ENCODE results near the gene DENND1A.

The DENND1A gene

GRCh38 chr9:123360161-123361085 lies 569.5 kb downstream of the DENND1A start:
- no peak overlapping the region for H3K4me3 ChIP-seq (ENCODE audit: low read length)
- no CpG with 5 or more reads among the region's 22 CpGs for WGBS (ENCODE audit: insufficient coverage, insufficient read length)

GRCh38 chr9:123359546-123359945 lies 570.4 kb downstream of the DENND1A start:
- WGBS (ENCODE audit: insufficient coverage, insufficient read length), result no CpG with 5 or more reads among the region's 3 CpGs

More at GRCh38 chr9:123360161-123361085, 569.5 kb downstream of the DENND1A start:
- Histone ChIP-seq H3K9me3 (ENCODE audit: control insufficient read depth, insufficient read depth, low read length) (no peaks in the 10 kb centered on the region), H3K36me3 (ENCODE audit: control insufficient read depth, insufficient read depth, low read length) (no peaks in the 10 kb centered on the region), H3K27me3 (ENCODE audit: control insufficient read depth, insufficient read depth, low read length) (no peaks in the 10 kb centered on the region), H3K4me1 (ENCODE audit: control insufficient read depth, insufficient read depth, low read length) (peaks cover 20% of the 10 kb centered on the region), H3K27ac (ENCODE audit: low read length) (no peak overlapping the region)
- peak; percentile 78 for DNase-seq (ENCODE audit: low read depth, low spot score)

GRCh38 chr9:123359106-123359505 lies 570.8 kb downstream of the DENND1A start:
- Histone ChIP-seq H3K9me3 (ENCODE audit: control insufficient read depth, insufficient read depth, low read length) (no peaks in the 10 kb centered on the region), H3K27ac (ENCODE audit: low read length) (no peak overlapping the region), H3K4me3 (ENCODE audit: low read length) (no peak overlapping the region), H3K4me1 (ENCODE audit: control insufficient read depth, insufficient read depth, low read length) (peaks cover 21% of the 10 kb centered on the region), H3K36me3 (ENCODE audit: control insufficient read depth, insufficient read depth, low read length) (no peaks in the 10 kb centered on the region), H3K27me3 (ENCODE audit: control insufficient read depth, insufficient read depth, low read length) (no peaks in the 10 kb centered on the region)
- DNase-seq (ENCODE audit: low read depth, low spot score), result no peak
- no CpG with 5 or more reads among the region's 2 CpGs for WGBS (ENCODE audit: insufficient coverage, insufficient read length)

More at GRCh38 chr9:123359546-123359945, 570.4 kb downstream of the DENND1A start:
- H3K4me3 ChIP-seq (ENCODE audit: low read length), result no peak overlapping the region
- H3K9me3 ChIP-seq (ENCODE audit: control insufficient read depth, insufficient read depth, low read length), result no peaks in the 10 kb centered on the region
- H3K4me1 ChIP-seq (ENCODE audit: control insufficient read depth, insufficient read depth, low read length), result peaks cover 21% of the 10 kb centered on the region
- H3K27ac ChIP-seq (ENCODE audit: low read length), result no peak overlapping the region
- no peak for DNase-seq (ENCODE audit: low read depth, low spot score)
- H3K36me3 ChIP-seq (ENCODE audit: control insufficient read depth, insufficient read depth, low read length), result no peaks in the 10 kb centered on the region
- no peaks in the 10 kb centered on the region for H3K27me3 ChIP-seq (ENCODE audit: control insufficient read depth, insufficient read depth, low read length)

- no peak for DNase-seq (ENCODE audit: low read depth, low spot score)
- H3K27me3 ChIP-seq (ENCODE audit: control insufficient read depth, insufficient read depth, low read length), result no peaks in the 10 kb centered on the region
- H3K4me1 ChIP-seq (ENCODE audit: control insufficient read depth, insufficient read depth, low read length), result peaks cover 23% of the 10 kb centered on the region
- no peak overlapping the region for H3K4me3 ChIP-seq (ENCODE audit: low read length)
- H3K27ac ChIP-seq (ENCODE audit: low read length), result no peak overlapping the region
- WGBS (ENCODE audit: insufficient coverage, insufficient read length), result no CpG with 5 or more reads among the region's 10 CpGs
- no peaks in the 10 kb centered on the region for H3K9me3 ChIP-seq (ENCODE audit: control insufficient read depth, insufficient read depth, low read length)
- no peaks in the 10 kb centered on the region for H3K36me3 ChIP-seq (ENCODE audit: control insufficient read depth, insufficient read depth, low read length)
Measured at GRCh38 chr9:123358181-123358905, 571.6 kb downstream of the DENND1A start.

GRCh38 chr9:123357743-123358059 lies 572.2 kb downstream of the DENND1A start:
- no peaks in the 10 kb centered on the region for H3K36me3 ChIP-seq (ENCODE audit: control insufficient read depth, insufficient read depth, low read length)
- H3K4me3 ChIP-seq (ENCODE audit: low read length), result 0 out of 2 replicates have a peak overlapping the region, but pooled peaks have one; percentile 8
- DNase-seq (ENCODE audit: low read depth, low spot score), result no peak
- no peaks in the 10 kb centered on the region for H3K27me3 ChIP-seq (ENCODE audit: control insufficient read depth, insufficient read depth, low read length)
- H3K27ac ChIP-seq (ENCODE audit: low read length), result no peak overlapping the region
- no peaks in the 10 kb centered on the region for H3K9me3 ChIP-seq (ENCODE audit: control insufficient read depth, insufficient read depth, low read length)
- peaks cover 23% of the 10 kb centered on the region for H3K4me1 ChIP-seq (ENCODE audit: control insufficient read depth, insufficient read depth, low read length)
- WGBS (ENCODE audit: insufficient coverage, insufficient read length), result no CpG with 5 or more reads among the region's 2 CpGs

- H3K4me1 ChIP-seq (ENCODE audit: control insufficient read depth, insufficient read depth, low read length), result peaks cover 23% of the 10 kb centered on the region
- H3K4me3 ChIP-seq (ENCODE audit: low read length), result no peak overlapping the region
- H3K27ac ChIP-seq (ENCODE audit: low read length), result no peak overlapping the region
Measured at GRCh38 chr9:123356851-123357742, 572.8 kb downstream of the DENND1A start.

GRCh38 chr9:123355761-123356431 lies 574.0 kb downstream of the DENND1A start, which contains the start of gene CRB2:
CRB2 (plus strand) TSS chr9:123356197; CDS start chr9:123356261, 64 bp downstream.
- DNase-seq (ENCODE audit: low read depth, low spot score), result no peak
- Histone ChIP-seq H3K4me1 (ENCODE audit: control insufficient read depth, insufficient read depth, low read length) (peaks cover 18% of the 10 kb centered on the region), H3K36me3 (ENCODE audit: control insufficient read depth, insufficient read depth, low read length) (no peaks in the 10 kb centered on the region), H3K4me3 (ENCODE audit: low read length) (peak within 1 kb of the TSS; percentile 34; the same call in 1 of the 2 replicates), H3K27ac (ENCODE audit: low read length) (no peak within 1 kb of the TSS), H3K9me3 (ENCODE audit: control insufficient read depth, insufficient read depth, low read length) (no peaks in the 10 kb centered on the region), H3K27me3 (ENCODE audit: control insufficient read depth, insufficient read depth, low read length) (no peaks in the 10 kb centered on the region)
- no CpG with 5 or more reads among the region's 17 CpGs for WGBS (ENCODE audit: insufficient coverage, insufficient read length)

More at GRCh38 chr9:123356851-123357742, 572.8 kb downstream of the DENND1A start:
- Histone ChIP-seq H3K36me3 (ENCODE audit: control insufficient read depth, insufficient read depth, low read length) (no peaks in the 10 kb centered on the region), H3K9me3 (ENCODE audit: control insufficient read depth, insufficient read depth, low read length) (no peaks in the 10 kb centered on the region), H3K27me3 (ENCODE audit: control insufficient read depth, insufficient read depth, low read length) (no peaks in the 10 kb centered on the region)
- no CpG with 5 or more reads among the region's 19 CpGs for WGBS (ENCODE audit: insufficient coverage, insufficient read length)
- DNase-seq (ENCODE audit: low read depth, low spot score), result no peak

- no CpG with 5 or more reads among the region's 9 CpGs for WGBS (ENCODE audit: insufficient coverage, insufficient read length)
- H3K27me3 ChIP-seq (ENCODE audit: control insufficient read depth, insufficient read depth, low read length), result no peaks in the 10 kb centered on the region
- no peaks in the 10 kb centered on the region for H3K36me3 ChIP-seq (ENCODE audit: control insufficient read depth, insufficient read depth, low read length)
- no peak for DNase-seq (ENCODE audit: low read depth, low spot score)
- no peak overlapping the region; the same call in 1 of the 2 replicates for H3K4me3 ChIP-seq (ENCODE audit: low read length)
- H3K4me1 ChIP-seq (ENCODE audit: control insufficient read depth, insufficient read depth, low read length), result peaks cover 18% of the 10 kb centered on the region
- H3K27ac ChIP-seq (ENCODE audit: low read length), result no peak overlapping the region
- H3K9me3 ChIP-seq (ENCODE audit: control insufficient read depth, insufficient read depth, low read length), result no peaks in the 10 kb centered on the region
Measured at GRCh38 chr9:123354806-123355508, 575.0 kb downstream of the DENND1A start.

- H3K4me3 ChIP-seq (ENCODE audit: low read length), result no peak overlapping the region
- H3K27me3 ChIP-seq (ENCODE audit: control insufficient read depth, insufficient read depth, low read length), result no peaks in the 10 kb centered on the region
- no peak for DNase-seq (ENCODE audit: low read depth, low spot score)
Measured at GRCh38 chr9:123353984-123354591, 575.8 kb downstream of the DENND1A start.

More at GRCh38 chr9:123353984-123354591, 575.8 kb downstream of the DENND1A start:
- Histone ChIP-seq H3K9me3 (ENCODE audit: control insufficient read depth, insufficient read depth, low read length) (no peaks in the 10 kb centered on the region), H3K4me1 (ENCODE audit: control insufficient read depth, insufficient read depth, low read length) (peaks cover 18% of the 10 kb centered on the region), H3K27ac (ENCODE audit: low read length) (no peak overlapping the region), H3K36me3 (ENCODE audit: control insufficient read depth, insufficient read depth, low read length) (no peaks in the 10 kb centered on the region)
- WGBS (ENCODE audit: insufficient coverage, insufficient read length), result no CpG with 5 or more reads among the region's 20 CpGs

Data from iPS DF 6.9 (cell line).